ENCODE results near the gene NDUFA11.
A peak's percentile ranks its signal among the peaks of the same experiment; 100 is the strongest.

NDUFA11 gene

GRCh38 chr19:5903624-5904351 lies at the start of gene NDUFA11:
NDUFA11 (minus strand) TSS chr19:5903790; CDS start chr19:5903708, 82 bp downstream.
- peaks cover 52% of the 10 kb centered on the region for H3K4me1 Mint-ChIP-seq
- peak; percentile 75 for ATAC-seq
- H3K9me3 Mint-ChIP-seq = no peaks in the 10 kb centered on the region
- H3K4me3 Mint-ChIP-seq = peak within 1 kb of the TSS; percentile 95
- peak within 1 kb of the TSS; percentile 98 for H3K27ac Mint-ChIP-seq
- H3K36me3 Mint-ChIP-seq = peaks cover 31% of the 10 kb centered on the region
- no peaks in the 10 kb centered on the region for H3K27me3 Mint-ChIP-seq

GRCh38 chr19:5953030-5953589 lies 49.5 kb upstream of the NDUFA11 start:
- peaks cover 73% of the 10 kb centered on the region for H3K4me1 Mint-ChIP-seq
- peak overlapping the region; percentile 29 for H3K27ac Mint-ChIP-seq

GRCh38 chr19:5952193-5953029 lies 48.8 kb upstream of the NDUFA11 start:
- ATAC-seq = no peak
- Mint-ChIP-seq H3K4me3 (no peak overlapping the region), H3K27me3 (no peaks in the 10 kb centered on the region), H3K27ac (peak overlapping the region; percentile 50), H3K36me3 (peaks cover 20% of the 10 kb centered on the region), H3K9me3 (no peaks in the 10 kb centered on the region), H3K4me1 (peaks cover 79% of the 10 kb centered on the region)

More at GRCh38 chr19:5953030-5953589, 49.5 kb upstream of the NDUFA11 start:
- no peak overlapping the region for H3K4me3 Mint-ChIP-seq
- no peaks in the 10 kb centered on the region for H3K27me3 Mint-ChIP-seq
- ATAC-seq = no peak
- H3K9me3 Mint-ChIP-seq = no peaks in the 10 kb centered on the region
- H3K36me3 Mint-ChIP-seq = peaks cover 15% of the 10 kb centered on the region

- Mint-ChIP-seq H3K36me3 (peaks cover 24% of the 10 kb centered on the region), H3K27ac (peak overlapping the region; percentile 50), H3K4me1 (peaks cover 74% of the 10 kb centered on the region), H3K9me3 (no peaks in the 10 kb centered on the region), H3K27me3 (no peaks in the 10 kb centered on the region), H3K4me3 (peak overlapping the region; percentile 13)
- peak; percentile 86 for ATAC-seq
Measured at GRCh38 chr19:5951338-5951861, 47.8 kb upstream of the NDUFA11 start.

- ATAC-seq = no peak
- Mint-ChIP-seq H3K27me3 (no peaks in the 10 kb centered on the region), H3K27ac (peak overlapping the region; percentile 50), H3K36me3 (peaks cover 30% of the 10 kb centered on the region), H3K4me3 (no peak overlapping the region), H3K9me3 (no peaks in the 10 kb centered on the region), H3K4me1 (peaks cover 73% of the 10 kb centered on the region)
Measured at GRCh38 chr19:5950741-5951140, 47.2 kb upstream of the NDUFA11 start.

- Mint-ChIP-seq H3K36me3 (peaks cover 36% of the 10 kb centered on the region), H3K4me3 (no peak overlapping the region), H3K27ac (no peak overlapping the region), H3K9me3 (no peaks in the 10 kb centered on the region), H3K4me1 (peaks cover 79% of the 10 kb centered on the region), H3K27me3 (no peaks in the 10 kb centered on the region)
- ATAC-seq = no peak
Measured at GRCh38 chr19:5949792-5950305, 46.3 kb upstream of the NDUFA11 start.

GRCh38 chr19:5948752-5949564 lies 45.4 kb upstream of the NDUFA11 start:
- no peaks in the 10 kb centered on the region for H3K27me3 Mint-ChIP-seq
- no peak for ATAC-seq
- peaks cover 28% of the 10 kb centered on the region for H3K36me3 Mint-ChIP-seq
- no peak overlapping the region for H3K4me3 Mint-ChIP-seq
- peaks cover 80% of the 10 kb centered on the region for H3K4me1 Mint-ChIP-seq
- H3K9me3 Mint-ChIP-seq = no peaks in the 10 kb centered on the region
- H3K27ac Mint-ChIP-seq = no peak overlapping the region

GRCh38 chr19:5947435-5947834 lies 43.8 kb upstream of the NDUFA11 start:
- peaks cover 28% of the 10 kb centered on the region for H3K36me3 Mint-ChIP-seq
- peaks cover 68% of the 10 kb centered on the region for H3K4me1 Mint-ChIP-seq
- no peak for ATAC-seq
- H3K27ac Mint-ChIP-seq = no peak overlapping the region
- H3K27me3 Mint-ChIP-seq = no peaks in the 10 kb centered on the region
- no peak overlapping the region for H3K4me3 Mint-ChIP-seq
- H3K9me3 Mint-ChIP-seq = no peaks in the 10 kb centered on the region

- no peak for ATAC-seq
- H3K27ac Mint-ChIP-seq = no peak overlapping the region
- H3K4me3 Mint-ChIP-seq = no peak overlapping the region
Measured at GRCh38 chr19:5943623-5944022, 40.0 kb upstream of the NDUFA11 start.

GRCh38 chr19:5943045-5943444 lies 39.5 kb upstream of the NDUFA11 start:
- no peaks in the 10 kb centered on the region for H3K9me3 Mint-ChIP-seq
- H3K27me3 Mint-ChIP-seq = no peaks in the 10 kb centered on the region
- H3K27ac Mint-ChIP-seq = no peak overlapping the region
- H3K4me1 Mint-ChIP-seq = peaks cover 36% of the 10 kb centered on the region
- peaks cover 43% of the 10 kb centered on the region for H3K36me3 Mint-ChIP-seq
- no peak overlapping the region for H3K4me3 Mint-ChIP-seq
- ATAC-seq = no peak

More at GRCh38 chr19:5943623-5944022, 40.0 kb upstream of the NDUFA11 start:
- H3K36me3 Mint-ChIP-seq = peaks cover 43% of the 10 kb centered on the region
- no peaks in the 10 kb centered on the region for H3K27me3 Mint-ChIP-seq
- H3K4me1 Mint-ChIP-seq = peaks cover 36% of the 10 kb centered on the region
- H3K9me3 Mint-ChIP-seq = no peaks in the 10 kb centered on the region

GRCh38 chr19:5941673-5942072 lies 38.1 kb upstream of the NDUFA11 start:
- Mint-ChIP-seq H3K27me3 (no peaks in the 10 kb centered on the region), H3K27ac (no peak overlapping the region), H3K4me3 (no peak overlapping the region), H3K36me3 (peaks cover 42% of the 10 kb centered on the region), H3K9me3 (no peaks in the 10 kb centered on the region), H3K4me1 (peaks cover 25% of the 10 kb centered on the region)
- ATAC-seq = no peak

GRCh38 chr19:5940260-5941208 lies 36.9 kb upstream of the NDUFA11 start:
- no peak overlapping the region for H3K4me3 Mint-ChIP-seq
- H3K27ac Mint-ChIP-seq = peak overlapping the region; percentile 12
- peaks cover 18% of the 10 kb centered on the region for H3K4me1 Mint-ChIP-seq
- no peaks in the 10 kb centered on the region for H3K9me3 Mint-ChIP-seq
- H3K27me3 Mint-ChIP-seq = no peaks in the 10 kb centered on the region
- ATAC-seq = no peak
- peaks cover 46% of the 10 kb centered on the region for H3K36me3 Mint-ChIP-seq

GRCh38 chr19:5937550-5937949 lies 34.0 kb upstream of the NDUFA11 start:
- no peak overlapping the region for H3K27ac Mint-ChIP-seq
- H3K36me3 Mint-ChIP-seq = peaks cover 57% of the 10 kb centered on the region
- ATAC-seq = no peak
- H3K4me3 Mint-ChIP-seq = no peak overlapping the region
- H3K27me3 Mint-ChIP-seq = no peaks in the 10 kb centered on the region
- H3K4me1 Mint-ChIP-seq = no peaks in the 10 kb centered on the region
- no peaks in the 10 kb centered on the region for H3K9me3 Mint-ChIP-seq

GRCh38 chr19:5936292-5936592 lies 32.7 kb upstream of the NDUFA11 start:
- Mint-ChIP-seq H3K4me3 (no peak overlapping the region), H3K27me3 (no peaks in the 10 kb centered on the region), H3K27ac (peak overlapping the region; percentile 4), H3K9me3 (no peaks in the 10 kb centered on the region), H3K4me1 (no peaks in the 10 kb centered on the region), H3K36me3 (peaks cover 59% of the 10 kb centered on the region)
- no peak for ATAC-seq

Measured in stimulated activated memory B cell treated with anti-CD40 and anti-IgM and Interleukin-4, amounts not matched to agents 10 μg/mL and 1 μg/mL and 100 μg/mL, for 72 hours (primary cell).